ENCODE data around the gene SLC47A2. TPM values are rescaled to one million over a fixed set of nuclear protein-coding genes. Genes with fewer than 3 reads are reported as not detected.

SLC47A2 gene
- total RNA-seq, 2 donors from 2014 or later, result not detected

Other genes with a start within 250 kb of the SLC47A2 start
- gene SLC47A1, start 182.7 kb downstream of the SLC47A2 start, total RNA-seq, result 1 to 10 TPM; 1.2 to 3.4 TPM
- 10 to 100 TPM; 38.8 to 45.3 TPM for gene ALDH3A2, start 67.8 kb downstream of the SLC47A2 start, total RNA-seq
- under 1 TPM in 1 of 2 donors, not detected in 1; 0.46 TPM for gene ALDH3A1, start 31.7 kb upstream of the SLC47A2 start, total RNA-seq
- 10 to 100 TPM; 20.5 to 23.8 TPM for gene ULK2, start 151.4 kb upstream of the SLC47A2 start, total RNA-seq

All from posterior vena cava (tissue), 2 donors.